Omental fat pad (tissue), 4 donors: ENCODE data around the gene WDR49. TPM values are rescaled to one million over a fixed set of nuclear protein-coding genes. Genes with fewer than 3 reads are reported as not detected.

ENCODE experiments used
- ATAC-seq: fragments of 150-250 bp; one replicate; pipeline ENCODE4 v1.9.1; 2016; ENCODE audit warnings: mild to moderate bottlenecking, moderate library complexity; ENCODE audit not compliant: low FRiP score
- DNase-seq: peaks from one replicate; pipeline ENCODE4 v3.0.0-alpha.2; 2019; ENCODE audit warnings: low spot score
- small RNA-seq: library from RNA; depleted of rRNA; stranded (forward); fragments of <200 nt; gene quantifications from one replicate; pipeline ENCODE3, GENCODE V24; 2016
- total RNA-seq, 4 donors: library from RNA; depleted of rRNA; stranded (reverse); fragments of >200 nt; gene quantifications; one replicate each; pipeline ENCODE4 v1.1.0, GENCODE V29; 2016
- TF ChIP-seq, protein P1 (sequence below), 3 donors: fragments of 450-650 bp; IDR thresholded peaks; one replicate each; pipeline ENCODE4 v1.5.1; 2016 to 2017; ENCODE audit warnings: antibody characterized with exemption in 3 of 3, mild to moderate bottlenecking in 3 of 3, moderate library complexity in 2 of 3

WDR49 gene
- total RNA-seq, 4 donors from 2014 or later = 0.31 to 3.2 (median 1.0) TPM

GRCh38 chr3:167441256-167441655 is 212.5 kb downstream of the WDR49 start:
- TF ChIP-seq, protein P1, sequence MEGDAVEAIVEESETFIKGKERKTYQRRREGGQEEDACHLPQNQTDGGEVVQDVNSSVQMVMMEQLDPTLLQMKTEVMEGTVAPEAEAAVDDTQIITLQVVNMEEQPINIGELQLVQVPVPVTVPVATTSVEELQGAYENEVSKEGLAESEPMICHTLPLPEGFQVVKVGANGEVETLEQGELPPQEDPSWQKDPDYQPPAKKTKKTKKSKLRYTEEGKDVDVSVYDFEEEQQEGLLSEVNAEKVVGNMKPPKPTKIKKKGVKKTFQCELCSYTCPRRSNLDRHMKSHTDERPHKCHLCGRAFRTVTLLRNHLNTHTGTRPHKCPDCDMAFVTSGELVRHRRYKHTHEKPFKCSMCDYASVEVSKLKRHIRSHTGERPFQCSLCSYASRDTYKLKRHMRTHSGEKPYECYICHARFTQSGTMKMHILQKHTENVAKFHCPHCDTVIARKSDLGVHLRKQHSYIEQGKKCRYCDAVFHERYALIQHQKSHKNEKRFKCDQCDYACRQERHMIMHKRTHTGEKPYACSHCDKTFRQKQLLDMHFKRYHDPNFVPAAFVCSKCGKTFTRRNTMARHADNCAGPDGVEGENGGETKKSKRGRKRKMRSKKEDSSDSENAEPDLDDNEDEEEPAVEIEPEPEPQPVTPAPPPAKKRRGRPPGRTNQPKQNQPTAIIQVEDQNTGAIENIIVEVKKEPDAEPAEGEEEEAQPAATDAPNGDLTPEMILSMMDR (IDR thresholded peaks at IDR 0.05) = no peak
- DNase-seq = no peak
- no peak for ATAC-seq

GRCh38 chr3:167437428-167438139 is 216.2 kb downstream of the WDR49 start:
- TF ChIP-seq, protein P1 (IDR thresholded peaks at IDR 0.05) = no peak
- no peak for ATAC-seq
- DNase-seq = no peak

Small RNA genes lying within 50 kb of the gene (small RNA-seq; reads per million reads assigned to genes)
- gene HMGN1P8 = not detected

Other genes with a start within 250 kb of the WDR49 start
- gene SERPINI2, start 179.9 kb downstream of the WDR49 start, total RNA-seq = 1 to 10 TPM in 1 of 4 donors, not detected in 3; 2.7 TPM
- gene PDCD10, start 81.0 kb upstream of the WDR49 start, total RNA-seq = 10 to 100 TPM; 46.7 to 66.8 (median 58.0) TPM
- gene SERPINI1, start 81.8 kb upstream of the WDR49 start, total RNA-seq = 1 to 10 TPM; 2.2 to 7.1 (median 4.5) TPM